HFFc6 (cell line): ENCODE measurements around the gene MEGF8. TPM values are rescaled to one million over a fixed set of nuclear protein-coding genes. Genes with fewer than 3 reads are reported as not detected.

Experiments
- DNase-seq: peaks from one replicate; pipeline ENCODE4 v3.0.0-alpha.2; 2018
- H3K27ac Mint-ChIP-seq: 2 replicates; pipeline ENCODE4 v1.8.0; 2020; ENCODE audit warnings: mild to moderate bottlenecking, mixed read lengths
- H3K27me3 Mint-ChIP-seq: 2 replicates; pipeline ENCODE4 v1.8.0; 2021; ENCODE audit warnings: mild to moderate bottlenecking, moderate library complexity, mixed read lengths; ENCODE audit not compliant: insufficient read depth
- H3K36me3 Mint-ChIP-seq: 2 replicates; pipeline ENCODE4 v1.8.0; 2021; ENCODE audit warnings: low read depth, mixed read lengths
- H3K4me1 Mint-ChIP-seq: 2 replicates; pipeline ENCODE4 v1.8.0; 2020; ENCODE audit warnings: low read depth, mixed read lengths
- H3K4me3 Mint-ChIP-seq: 2 replicates; pipeline ENCODE4 v1.8.0; 2020; ENCODE audit warnings: mild to moderate bottlenecking, moderate library complexity, mixed read lengths
- H3K9me3 Mint-ChIP-seq: 2 replicates; pipeline ENCODE4 v1.8.0; 2020; ENCODE audit warnings: mild to moderate bottlenecking, mixed read lengths
- CTCF ChIP-seq: fragments of 200-600 bp; sonication (generic); IDR thresholded peaks from 2 replicates; pipeline ENCODE4 v1.5.0; 2021; ENCODE audit warnings: antibody characterized with exemption, mild to moderate bottlenecking
- total RNA-seq, 6 experiments: library from RNA; stranded (reverse); fragmentation: NEBNext Ultra II Directional; extraction: Animal tissue kit (Norgen Biotek cat#: 25700); gene quantifications; 2 replicates in 1 of 6; 3 replicates in 5 of 6; pipeline ENCODE4 v1.2.3, GENCODE V29; 2021

MEGF8 gene
- total RNA-seq, 6 experiments from 2014 or later: 17.7 to 23.6 (median 18.8) TPM

GRCh38 chr19:42422092-42422900 is 96.9 kb downstream of the MEGF8 start:
- Mint-ChIP-seq H3K27me3 (peaks cover 2% of the 10 kb centered on the region; the same call in 1 of the 2 replicates), H3K36me3 (no peaks in the 10 kb centered on the region), H3K4me3 (peak overlapping the region; percentile 88), H3K4me1 (peaks cover 35% of the 10 kb centered on the region), H3K9me3 (no peaks in the 10 kb centered on the region), H3K27ac (peak overlapping the region; percentile 83)
- no peak for TF ChIP-seq CTCF
- no peak for DNase-seq

- H3K9me3 Mint-ChIP-seq: no peaks in the 10 kb centered on the region
- peaks cover 35% of the 10 kb centered on the region for H3K4me1 Mint-ChIP-seq
- DNase-seq: no peak
- peaks cover 3% of the 10 kb centered on the region; the same call in 1 of the 2 replicates for H3K27me3 Mint-ChIP-seq
- H3K4me3 Mint-ChIP-seq: peak overlapping the region; percentile 88
- H3K36me3 Mint-ChIP-seq: no peaks in the 10 kb centered on the region
- TF ChIP-seq CTCF: no peak
- peak overlapping the region; percentile 83 for H3K27ac Mint-ChIP-seq
Measured at GRCh38 chr19:42422901-42423461, 97.5 kb downstream of the MEGF8 start.

GRCh38 chr19:42423462-42424344 is 98.3 kb downstream of the MEGF8 start:
- H3K27me3 Mint-ChIP-seq: peaks cover 3% of the 10 kb centered on the region; the same call in 1 of the 2 replicates
- no peaks in the 10 kb centered on the region for H3K36me3 Mint-ChIP-seq
- H3K4me1 Mint-ChIP-seq: peaks cover 35% of the 10 kb centered on the region
- H3K27ac Mint-ChIP-seq: peak overlapping the region; percentile 83
- peak; percentile 84 for DNase-seq
- no peak for TF ChIP-seq CTCF
- peak overlapping the region; percentile 88 for H3K4me3 Mint-ChIP-seq
- no peaks in the 10 kb centered on the region for H3K9me3 Mint-ChIP-seq

GRCh38 chr19:42424345-42424707 is 98.9 kb downstream of the MEGF8 start:
- Mint-ChIP-seq H3K36me3 (no peaks in the 10 kb centered on the region), H3K4me3 (no peak overlapping the region; the same call in 1 of the 2 replicates), H3K27ac (no peak overlapping the region), H3K4me1 (peaks cover 35% of the 10 kb centered on the region), H3K9me3 (no peaks in the 10 kb centered on the region), H3K27me3 (peaks cover 3% of the 10 kb centered on the region; the same call in 1 of the 2 replicates)
- no peak for TF ChIP-seq CTCF
- no peak for DNase-seq

GRCh38 chr19:42424712-42425131 is 99.3 kb downstream of the MEGF8 start:
- Mint-ChIP-seq H3K27me3 (peaks cover 3% of the 10 kb centered on the region; the same call in 1 of the 2 replicates), H3K36me3 (no peaks in the 10 kb centered on the region), H3K4me3 (no peak overlapping the region; the same call in 1 of the 2 replicates), H3K4me1 (peaks cover 35% of the 10 kb centered on the region), H3K27ac (no peak overlapping the region), H3K9me3 (no peaks in the 10 kb centered on the region)
- DNase-seq: no peak
- peak; percentile 37 for TF ChIP-seq CTCF
